GM21825 (cell line): ENCODE measurements around the gene ZNRF2.

Experiments used
- ATAC-seq: cut with Tn5 transposase; IDR thresholded peaks from one replicate; pipeline ENCODE4 v1.9.1; 2021; ENCODE audit warnings: mild to moderate bottlenecking, moderate library complexity; ENCODE audit not compliant: unreplicated experiment

Gene ZNRF2

DNA sequence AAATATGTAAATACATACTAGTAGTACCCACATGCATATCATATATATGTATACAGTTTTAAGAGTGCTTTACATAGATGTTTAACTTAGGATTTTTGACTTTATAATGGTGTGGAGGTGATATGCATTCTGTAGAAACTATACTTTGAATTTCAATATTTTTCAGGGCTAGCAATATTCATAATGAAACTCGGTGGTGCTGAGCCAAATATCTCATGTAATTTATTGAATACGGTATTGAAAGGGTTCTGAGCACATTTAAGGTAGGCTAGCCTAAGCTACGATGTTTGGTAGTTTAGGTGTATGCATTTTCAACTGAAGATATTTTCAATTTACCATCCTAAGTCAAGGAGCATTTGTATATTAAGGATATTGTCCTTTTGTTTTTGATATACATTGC lies 36.0 kb downstream of the ZNRF2 start:
- ATAC-seq = no peak

DNA sequence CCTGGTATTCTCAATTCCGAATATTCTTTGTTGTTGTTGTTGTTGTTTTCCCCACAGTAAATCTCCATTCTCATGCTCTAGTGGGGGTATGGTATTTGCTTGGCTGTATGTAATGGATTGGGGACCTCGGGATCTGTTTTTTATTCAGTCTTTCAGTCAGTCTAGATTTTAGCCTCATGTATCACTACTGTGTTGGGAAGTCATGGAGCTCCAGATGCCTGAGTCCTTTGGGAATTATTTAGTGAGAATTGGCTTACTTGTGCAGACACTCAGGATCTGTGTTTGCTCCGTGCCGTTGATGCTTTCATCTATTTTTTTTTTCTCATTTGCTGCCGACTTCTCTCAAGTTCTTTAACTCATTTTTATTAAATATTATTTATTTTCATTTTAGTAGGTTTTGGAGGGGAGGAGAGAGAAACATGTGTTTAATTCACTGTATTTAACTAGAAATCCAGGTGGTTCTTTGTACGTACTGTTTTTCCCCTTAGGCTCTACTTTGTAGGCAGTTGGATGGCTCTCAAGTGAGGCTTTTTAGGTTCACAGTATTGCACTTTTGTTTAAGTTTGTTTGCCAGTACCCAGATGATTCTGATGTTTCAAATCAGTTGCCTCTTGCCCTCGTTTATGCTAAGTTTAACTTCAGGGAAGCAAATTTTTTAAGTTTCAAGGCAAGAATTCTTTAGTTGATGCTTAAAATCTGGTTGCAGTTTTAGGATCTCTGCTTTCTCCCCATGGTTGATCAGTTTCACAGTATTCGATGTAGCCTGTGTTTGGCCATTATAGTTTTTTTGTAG lies 36.9 kb downstream of the ZNRF2 start:
- ATAC-seq = no peak

DNA sequence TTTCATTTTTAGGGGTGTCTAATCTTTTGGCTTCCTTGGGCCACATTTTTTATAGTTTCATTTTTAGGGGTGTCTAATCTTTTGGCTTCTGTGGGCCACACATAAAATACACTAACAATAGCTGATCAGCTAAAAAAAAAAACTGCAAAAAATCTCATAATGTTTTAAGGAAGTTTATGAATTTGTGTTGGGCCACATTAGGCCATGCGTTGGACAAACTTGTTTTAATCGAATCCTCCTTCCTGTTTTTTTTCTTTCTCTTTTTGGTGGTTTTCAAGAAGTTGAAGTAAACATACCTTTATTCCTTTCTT lies 37.4 kb downstream of the ZNRF2 start:
- no peak for ATAC-seq

DNA sequence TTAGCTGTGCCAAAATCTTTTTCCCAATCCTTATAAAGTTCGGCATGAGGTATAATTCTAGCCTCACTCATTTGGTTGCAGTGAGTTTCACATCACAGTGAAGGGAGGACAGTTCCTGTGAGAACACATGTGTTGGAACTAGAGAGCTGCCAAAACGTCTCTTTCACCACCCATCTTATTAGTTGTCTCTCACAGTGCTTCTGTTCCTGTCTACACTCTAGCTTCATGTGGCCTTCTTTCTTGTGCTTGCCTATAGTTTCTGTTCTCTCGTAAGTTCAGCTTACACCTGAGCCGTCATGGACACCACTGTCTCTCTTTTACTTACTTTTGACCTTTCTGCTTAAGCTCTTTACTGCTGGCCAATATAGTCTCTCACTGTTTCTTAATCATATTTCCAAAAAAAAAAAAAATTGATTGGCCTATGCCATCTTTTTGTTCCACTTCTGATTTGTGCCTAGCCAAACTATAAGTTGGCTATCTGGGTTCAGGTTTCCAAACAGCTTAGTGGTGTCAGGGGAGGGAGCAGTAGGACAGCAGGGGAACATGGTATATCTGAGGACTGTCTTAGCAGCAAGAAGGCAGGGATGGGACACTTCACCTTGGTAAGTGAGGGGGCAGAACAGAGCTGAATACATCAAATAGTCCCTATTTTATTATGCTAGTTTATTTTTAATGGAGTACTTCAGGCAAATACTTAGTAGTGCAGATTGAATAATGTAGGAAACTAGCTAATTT lies 38.0 kb downstream of the ZNRF2 start:
- ATAC-seq = peak; percentile 85

DNA sequence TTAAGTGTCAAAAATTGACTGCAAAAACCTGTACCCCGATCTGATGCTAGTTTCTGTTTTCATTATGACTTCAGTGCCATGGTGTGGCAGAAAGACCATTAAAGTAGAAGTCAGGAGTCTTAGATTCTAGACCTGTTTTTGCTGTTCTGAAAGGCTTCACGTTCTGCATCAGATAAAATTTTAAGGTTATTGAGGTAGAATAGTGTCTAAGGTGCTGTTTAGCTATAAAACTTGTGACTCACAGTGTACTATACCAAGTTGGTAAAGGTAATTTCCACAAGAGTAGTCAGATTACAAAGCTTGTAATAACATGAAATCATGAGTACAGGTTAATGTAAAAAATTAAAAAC lies 38.6 kb downstream of the ZNRF2 start:
- ATAC-seq = peak; percentile 43

DNA sequence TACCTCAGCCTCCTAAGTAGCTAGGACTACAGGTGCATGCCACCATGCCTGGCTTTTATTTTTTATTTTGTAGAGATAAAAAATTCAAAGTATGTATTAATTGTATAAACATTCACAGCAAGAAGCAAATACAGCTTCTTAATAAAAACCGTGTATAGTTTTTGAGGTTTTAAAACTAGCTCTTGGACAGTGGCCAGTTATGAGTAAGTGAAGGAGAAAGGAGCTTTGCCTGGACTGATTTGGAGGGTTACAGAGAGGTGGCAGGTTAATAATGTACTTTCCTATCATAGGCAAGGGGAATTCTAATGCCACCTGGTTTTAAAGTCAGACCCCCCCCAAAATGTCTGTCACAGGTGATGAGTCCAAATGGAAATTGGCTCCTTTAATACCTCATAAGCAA lies 43.4 kb downstream of the ZNRF2 start:
- ATAC-seq = no peak

DNA sequence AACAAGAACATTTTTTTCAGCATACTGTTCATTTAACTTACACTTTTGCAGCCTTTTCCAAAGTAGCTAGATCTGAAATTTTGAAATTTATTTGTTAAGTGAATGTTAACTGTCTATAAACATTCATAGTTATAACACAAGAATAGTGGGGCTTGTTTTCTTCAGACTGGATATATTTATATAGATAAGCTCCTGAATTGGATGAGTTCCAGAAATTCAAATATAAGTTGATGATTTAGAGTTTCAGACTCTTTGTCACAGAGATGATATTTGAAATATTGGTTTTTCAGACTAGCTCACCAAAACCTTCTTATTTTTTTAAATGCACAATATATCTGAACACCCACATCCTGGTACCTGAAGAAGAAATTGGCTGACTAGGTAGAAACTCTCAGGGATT lies 44.0 kb downstream of the ZNRF2 start:
- ATAC-seq = no peak

DNA sequence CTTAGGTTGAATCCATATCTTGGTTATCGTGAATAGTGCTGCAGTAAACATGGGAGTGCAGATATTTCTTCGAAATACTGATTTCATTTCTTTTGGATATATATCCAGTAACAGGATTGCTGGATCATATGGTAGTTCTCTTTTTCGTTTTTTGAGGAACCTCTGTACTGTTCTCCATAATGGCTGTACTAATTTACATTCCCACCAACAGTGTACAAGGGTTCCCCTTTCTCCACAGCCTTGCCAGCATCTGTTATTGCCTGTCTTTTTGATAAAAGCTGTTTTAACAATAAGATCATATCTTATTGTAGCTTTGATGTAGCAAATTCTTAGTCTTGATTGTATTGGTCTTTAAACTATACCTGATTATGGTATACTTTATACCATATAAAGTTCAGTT lies 45.3 kb downstream of the ZNRF2 start:
- ATAC-seq = no peak

DNA sequence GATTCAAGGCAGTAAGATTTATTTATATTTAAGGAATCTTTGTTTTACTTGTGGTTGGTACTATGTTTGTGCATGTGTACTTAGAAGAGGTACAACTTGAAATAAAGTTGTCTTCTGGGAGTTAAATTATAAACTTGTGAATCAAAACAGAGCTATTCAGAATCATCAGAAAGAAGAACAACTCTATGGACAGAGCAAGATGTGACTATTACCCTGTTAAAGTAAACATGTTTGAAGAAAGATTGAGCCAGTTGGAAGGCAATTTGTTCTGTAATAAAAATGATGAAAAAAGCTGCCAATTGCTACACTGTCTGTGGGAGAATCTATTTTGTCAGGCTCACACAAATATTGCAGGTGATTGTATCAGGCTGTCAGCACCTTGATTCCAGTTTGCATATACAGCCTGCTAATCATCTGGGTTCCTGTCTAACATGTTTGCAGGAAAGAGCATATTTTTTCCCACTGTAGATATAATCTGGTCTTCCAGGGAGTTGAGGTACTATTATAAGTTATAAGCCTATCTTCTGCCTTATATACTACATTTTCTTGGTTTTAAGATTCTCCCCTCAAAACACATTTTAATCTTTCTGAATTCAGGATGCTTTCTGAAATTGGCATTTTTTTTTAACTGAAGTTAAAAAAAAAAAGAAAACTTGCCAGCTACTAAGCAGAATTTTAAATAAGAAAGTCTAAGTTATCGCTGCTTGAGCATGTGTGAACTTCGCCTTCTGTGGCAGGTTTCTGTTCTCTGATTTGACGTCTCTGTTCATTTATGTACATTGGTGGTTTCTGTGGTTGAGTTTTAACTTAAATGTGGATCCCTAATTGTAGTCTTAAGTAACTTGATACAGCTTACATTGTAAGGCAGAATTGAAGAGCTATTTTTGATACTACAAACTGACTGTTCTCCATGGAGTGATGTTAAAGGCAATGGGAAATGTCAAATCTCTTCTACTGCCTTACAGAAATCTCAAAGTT lies 46.0 kb downstream of the ZNRF2 start:
- ATAC-seq = peak; percentile 83

DNA sequence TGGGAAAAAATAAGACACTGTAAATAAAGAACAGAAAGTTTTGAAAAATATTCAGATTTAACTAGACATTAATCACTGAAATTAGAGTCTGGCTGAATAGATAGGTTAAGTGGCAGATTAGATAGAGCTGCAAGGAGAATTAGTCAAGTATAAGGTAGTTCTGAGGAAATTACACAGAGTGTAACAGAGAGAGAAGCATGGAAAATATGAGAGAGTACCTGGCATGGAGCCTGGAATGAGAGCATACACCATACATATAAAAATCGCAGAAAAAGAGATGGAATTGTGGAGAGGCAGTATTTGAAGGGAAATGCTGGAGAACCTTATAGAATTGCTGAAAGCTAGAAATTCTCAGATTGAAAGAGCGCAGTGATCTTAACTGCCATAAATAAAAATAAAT lies 46.9 kb downstream of the ZNRF2 start:
- ATAC-seq = no peak

DNA sequence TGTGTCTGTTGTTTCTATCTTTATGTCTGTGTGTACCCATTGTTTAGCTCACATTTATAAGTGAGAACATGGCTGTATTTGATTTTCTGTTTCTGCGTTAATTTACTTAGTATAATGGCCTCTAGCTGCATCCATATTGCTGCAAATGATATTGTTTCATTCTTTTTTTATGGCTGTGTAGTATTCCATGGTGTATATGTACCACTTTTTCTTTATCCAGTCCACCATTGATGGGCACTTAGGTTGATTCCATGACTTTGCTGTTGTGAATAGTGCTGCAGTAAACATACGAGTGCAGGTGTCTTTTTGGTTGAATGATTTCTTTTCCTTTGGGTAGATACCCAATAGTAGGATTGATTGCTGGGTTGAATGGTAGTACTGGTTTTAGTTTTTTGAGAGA lies 48.2 kb downstream of the ZNRF2 start:
- no peak for ATAC-seq

DNA sequence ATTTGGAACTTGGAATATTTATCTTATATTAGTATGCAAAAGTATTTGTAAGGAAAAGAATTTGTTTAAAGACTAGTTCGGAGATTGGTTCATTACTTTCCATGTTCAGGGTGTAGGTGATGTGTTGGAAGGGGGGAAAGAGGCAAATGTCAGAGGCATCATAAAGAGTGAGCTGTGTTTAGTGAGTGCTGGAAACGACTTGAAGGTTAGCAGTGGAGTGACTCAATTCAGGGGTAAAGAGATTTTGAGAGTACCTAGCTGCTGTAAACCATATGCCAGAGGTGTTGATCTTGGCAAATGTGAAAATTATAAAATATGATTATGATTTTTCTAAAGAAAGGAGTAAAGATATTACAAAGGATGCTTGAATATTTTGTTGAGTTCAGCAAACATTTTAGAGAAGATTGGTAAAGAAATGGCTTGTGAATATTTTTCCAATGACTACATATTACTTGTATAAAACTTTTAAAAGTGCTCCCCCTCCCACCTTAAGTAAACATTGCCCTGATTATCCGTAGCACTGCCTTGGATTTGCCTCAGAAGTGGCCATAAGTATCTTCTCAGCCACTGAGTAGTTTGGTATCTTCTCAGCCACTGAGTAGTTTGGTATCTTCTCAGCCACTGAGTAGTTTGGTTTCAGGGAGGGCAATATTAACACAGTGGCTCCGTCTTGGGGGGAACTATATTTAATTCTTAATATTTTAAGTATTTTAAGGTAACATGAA lies 51.5 kb downstream of the ZNRF2 start:
- ATAC-seq = no peak

DNA sequence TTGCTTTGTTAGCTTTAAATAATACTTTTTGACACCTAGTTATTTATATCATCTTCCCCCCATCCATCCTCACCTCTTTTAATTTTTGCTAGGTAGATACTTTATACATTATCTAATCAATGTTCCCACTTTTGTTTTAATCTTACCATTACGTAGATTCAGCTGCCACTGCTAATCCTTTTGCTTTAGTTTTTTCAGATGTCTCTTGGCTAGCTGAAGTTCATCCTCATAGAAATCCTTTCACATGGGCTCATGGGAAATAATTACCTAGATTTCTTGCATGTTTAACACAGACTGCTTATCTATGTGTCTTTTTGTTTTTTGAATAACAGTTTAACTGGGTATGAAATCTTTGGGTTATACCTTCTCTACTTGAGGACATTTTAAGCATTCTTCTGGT lies 60.1 kb downstream of the ZNRF2 start:
- ATAC-seq = no peak

DNA sequence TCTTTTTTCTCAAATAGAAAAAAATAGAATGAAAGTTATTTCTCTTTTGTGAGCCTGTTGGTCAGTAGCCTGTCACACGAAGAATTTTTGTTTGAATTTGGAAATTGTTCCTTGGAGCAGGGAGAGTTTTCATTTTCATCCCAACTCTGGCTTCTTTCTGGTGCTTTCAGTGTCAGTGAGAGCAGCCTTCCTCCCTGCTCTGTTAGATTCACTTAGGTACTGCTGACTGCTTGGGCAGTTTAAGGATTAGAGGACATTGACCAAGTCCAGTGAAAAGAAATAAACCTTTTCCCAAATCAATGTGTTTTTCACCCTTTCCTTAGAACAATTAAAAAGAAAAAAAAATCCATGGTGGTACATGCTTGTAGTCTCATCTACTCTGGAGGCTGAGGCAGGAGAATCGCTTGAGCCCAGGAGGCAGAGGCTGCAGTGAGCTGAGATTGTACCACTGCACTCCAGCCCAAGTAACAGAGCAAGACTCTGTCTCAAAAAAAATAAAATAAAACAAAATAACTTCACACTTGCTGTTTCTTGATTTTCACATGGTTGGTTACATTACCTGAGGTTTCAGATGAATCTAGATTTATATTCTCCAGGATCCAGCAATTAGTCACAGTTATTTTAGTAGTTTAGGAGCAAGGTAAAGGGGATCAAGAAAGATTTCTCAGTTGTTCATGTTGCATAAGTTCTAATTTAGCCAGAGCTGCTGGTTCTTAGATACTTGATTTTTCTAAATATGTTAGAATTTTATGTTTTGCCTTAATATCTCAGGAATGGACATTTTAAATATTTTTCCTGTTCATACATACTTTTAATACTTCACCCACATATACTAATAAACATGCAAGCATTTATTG lies 63.1 kb downstream of the ZNRF2 start:
- ATAC-seq = peak; percentile 19

DNA sequence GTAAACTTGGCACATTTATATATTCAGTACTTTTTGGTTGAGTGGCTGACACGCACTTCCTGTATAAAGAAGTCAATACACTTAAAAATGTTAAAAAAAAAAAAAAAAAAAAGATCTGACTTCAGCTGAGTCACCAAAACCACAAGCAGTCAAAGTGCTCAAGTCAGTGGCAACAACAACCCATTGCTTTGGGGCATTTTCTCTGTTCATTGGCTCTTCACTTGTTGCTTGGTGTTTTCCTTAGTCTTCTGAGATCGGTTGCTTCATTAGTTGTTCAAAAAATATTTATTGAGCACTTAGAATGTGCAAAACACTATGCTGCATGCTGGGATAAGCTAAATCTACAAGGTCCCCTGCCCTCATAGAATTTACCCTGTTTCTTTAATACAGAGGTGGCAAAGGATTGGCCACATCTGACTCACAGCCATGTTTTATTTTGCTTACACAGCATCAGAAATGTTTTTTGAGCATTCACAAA lies 63.7 kb downstream of the ZNRF2 start:
- peak; percentile 79 for ATAC-seq

DNA sequence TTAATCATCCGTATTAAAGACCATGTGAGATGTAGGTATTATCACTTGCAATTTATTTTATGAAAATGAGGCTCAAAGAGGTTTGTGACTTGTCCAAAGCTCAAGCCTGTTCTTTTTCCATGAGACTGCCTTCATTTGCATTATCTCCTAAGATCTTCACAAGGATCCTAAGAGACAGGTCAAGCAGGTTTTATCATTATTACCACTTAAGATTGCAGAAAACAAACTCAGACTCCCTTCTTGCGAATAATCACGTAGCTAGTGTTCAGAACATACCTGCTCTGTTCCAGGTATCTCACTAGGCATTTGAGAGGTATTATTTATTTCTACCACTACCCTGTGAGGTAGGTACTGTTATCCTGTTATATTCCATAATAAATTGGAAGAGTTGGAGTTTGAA lies 64.8 kb downstream of the ZNRF2 start:
- ATAC-seq = no peak

DNA sequence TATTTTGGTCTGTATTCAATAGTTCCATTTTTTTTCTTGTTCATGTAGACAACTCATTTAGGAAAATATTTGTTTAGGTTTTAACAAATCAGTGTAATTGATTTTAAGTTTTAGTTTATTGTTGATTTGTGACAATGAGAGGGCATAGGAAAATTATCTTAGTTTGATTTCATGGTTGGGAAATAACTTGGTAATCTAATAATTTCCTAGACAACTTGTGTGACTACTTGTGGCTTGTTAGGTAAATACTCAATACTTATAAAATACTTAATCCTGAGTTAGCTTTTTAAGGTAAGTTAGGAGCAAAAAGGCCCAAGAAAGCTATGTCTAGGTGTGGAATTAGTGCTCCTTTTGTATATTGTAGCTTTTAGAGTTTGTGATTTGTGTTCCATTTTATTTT lies 65.4 kb downstream of the ZNRF2 start:
- no peak for ATAC-seq

DNA sequence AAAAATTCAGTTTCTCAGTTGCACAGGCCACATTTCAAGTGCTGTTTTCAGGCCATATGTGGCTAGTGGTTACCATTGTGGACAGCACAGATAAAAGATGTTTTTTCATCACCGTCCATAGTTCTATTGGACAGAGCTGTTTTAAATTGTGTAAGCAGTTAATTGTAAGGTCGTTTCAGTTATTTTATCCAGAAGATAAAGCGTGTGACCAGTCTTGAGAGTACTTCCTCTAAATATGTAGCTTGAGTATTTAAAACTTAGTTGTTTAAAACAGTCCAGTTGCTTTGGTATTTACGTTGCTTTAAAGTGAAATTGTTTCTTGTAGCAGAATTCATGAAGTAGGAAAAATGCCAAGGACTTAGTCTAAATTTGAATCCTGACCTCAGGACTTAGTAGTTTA lies 66.9 kb downstream of the ZNRF2 start:
- ATAC-seq = no peak

DNA sequence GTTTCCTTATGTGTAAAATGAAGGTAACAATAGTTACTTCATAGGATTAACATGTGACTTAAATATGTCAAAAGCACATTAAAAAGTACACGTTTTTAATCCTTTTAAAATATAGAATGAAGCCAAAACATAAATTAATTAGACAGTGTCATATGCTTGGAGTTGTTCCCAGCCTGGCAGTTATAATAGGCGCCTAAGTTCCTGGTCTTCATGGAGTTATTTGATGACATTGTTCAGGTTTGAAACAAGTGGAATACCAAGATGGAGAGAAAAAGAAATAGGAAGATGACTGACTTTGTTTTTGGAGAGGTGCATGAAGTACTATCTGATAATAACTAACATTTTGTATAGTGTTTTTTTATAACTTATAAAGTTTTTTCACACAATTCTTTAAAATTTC lies 67.3 kb downstream of the ZNRF2 start:
- ATAC-seq = no peak

DNA sequence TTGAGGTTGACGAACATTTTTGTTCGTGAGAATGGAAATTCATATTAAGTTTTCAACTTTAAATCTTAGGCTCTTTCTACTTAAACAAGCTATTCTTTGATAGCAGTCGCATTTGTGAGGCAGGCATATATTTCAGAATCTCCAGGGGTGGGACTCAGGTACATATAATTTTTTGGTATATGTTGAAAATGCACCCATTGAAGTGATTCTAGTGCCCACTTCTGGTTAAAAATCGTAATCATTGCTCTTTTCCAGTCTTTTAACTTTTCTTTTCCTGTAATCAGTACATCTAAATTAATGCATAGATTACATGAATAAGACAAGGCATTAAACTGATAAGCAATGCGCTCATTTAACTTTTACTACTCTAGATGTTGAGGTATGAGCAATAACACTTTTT lies 67.8 kb downstream of the ZNRF2 start:
- ATAC-seq = no peak
